PFSK-1 (cell line): ENCODE data around the gene TRABD2A.

ENCODE experiments used
- FOXP2 ChIP-seq: optimal IDR thresholded peaks from 2 replicates; pipeline ENCODE3; 2011; ENCODE audit warnings: borderline replicate concordance, control low read depth, inconsistent platforms; ENCODE audit not compliant: insufficient read depth; ENCODE audit errors: extremely low read length, extremely low read depth
- POLR2AphosphoS5 ChIP-seq: IDR thresholded peaks from 2 replicates; pipeline ENCODE4 v1.6.1; 2012; ENCODE audit warnings: low read depth, mild to moderate bottlenecking, control low read depth, low read length, moderate library complexity
- SIN3A ChIP-seq: IDR thresholded peaks from 2 replicates; pipeline ENCODE4 v1.6.1; 2012; ENCODE audit warnings: mild to moderate bottlenecking, low read length, moderate library complexity, borderline replicate concordance; ENCODE audit not compliant: insufficient read depth
- TAF1 ChIP-seq: IDR thresholded peaks from 2 replicates; pipeline ENCODE4 v1.6.1; 2012; ENCODE audit warnings: low read length, control low read depth, borderline replicate concordance; ENCODE audit not compliant: insufficient read depth
- TF ChIP-seq, protein P1 (sequence below), 2 experiments: IDR thresholded peaks; 2 replicates each; pipeline versions ENCODE4 v1.6.1 to v1.8.0; 2011 to 2012; ENCODE audit warnings: low read depth in 2 of 2, low read length in 2 of 2, control low read depth in 1 of 2, inconsistent platforms in 1 of 2, mild to moderate bottlenecking in 1 of 2, moderate library complexity in 1 of 2; ENCODE audit not compliant: insufficient read depth in 1 of 2

The TRABD2A gene

DNA sequence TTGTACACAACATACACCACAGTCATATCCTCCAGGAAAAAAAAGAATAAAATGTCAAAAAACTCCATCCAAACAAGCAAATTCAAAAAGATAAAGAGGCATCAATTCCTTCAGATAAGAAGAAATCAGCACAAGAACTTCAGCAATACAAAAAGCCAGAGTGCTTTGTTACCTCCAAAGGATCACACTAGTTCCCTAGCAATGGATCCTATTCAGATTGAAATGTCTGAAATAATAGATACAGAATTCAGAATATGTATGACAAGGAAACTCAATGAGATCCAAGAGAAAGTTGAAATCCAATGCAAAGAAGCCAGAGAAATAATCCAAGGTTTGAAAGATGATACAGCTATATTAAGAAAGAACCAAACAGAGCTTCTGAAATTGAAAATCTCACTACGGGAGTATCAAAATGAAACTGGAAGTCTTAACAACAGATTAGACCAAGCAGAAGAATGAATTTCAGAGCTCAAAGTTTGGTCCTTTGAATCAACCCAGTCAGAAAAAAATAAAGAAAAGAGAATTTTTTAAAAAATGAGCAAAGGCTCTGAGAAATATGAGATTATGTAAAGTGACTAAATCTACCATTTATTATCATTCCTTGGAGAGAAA lies 80.6 kb downstream of the TRABD2A start:
- TF ChIP-seq, protein P1, sequence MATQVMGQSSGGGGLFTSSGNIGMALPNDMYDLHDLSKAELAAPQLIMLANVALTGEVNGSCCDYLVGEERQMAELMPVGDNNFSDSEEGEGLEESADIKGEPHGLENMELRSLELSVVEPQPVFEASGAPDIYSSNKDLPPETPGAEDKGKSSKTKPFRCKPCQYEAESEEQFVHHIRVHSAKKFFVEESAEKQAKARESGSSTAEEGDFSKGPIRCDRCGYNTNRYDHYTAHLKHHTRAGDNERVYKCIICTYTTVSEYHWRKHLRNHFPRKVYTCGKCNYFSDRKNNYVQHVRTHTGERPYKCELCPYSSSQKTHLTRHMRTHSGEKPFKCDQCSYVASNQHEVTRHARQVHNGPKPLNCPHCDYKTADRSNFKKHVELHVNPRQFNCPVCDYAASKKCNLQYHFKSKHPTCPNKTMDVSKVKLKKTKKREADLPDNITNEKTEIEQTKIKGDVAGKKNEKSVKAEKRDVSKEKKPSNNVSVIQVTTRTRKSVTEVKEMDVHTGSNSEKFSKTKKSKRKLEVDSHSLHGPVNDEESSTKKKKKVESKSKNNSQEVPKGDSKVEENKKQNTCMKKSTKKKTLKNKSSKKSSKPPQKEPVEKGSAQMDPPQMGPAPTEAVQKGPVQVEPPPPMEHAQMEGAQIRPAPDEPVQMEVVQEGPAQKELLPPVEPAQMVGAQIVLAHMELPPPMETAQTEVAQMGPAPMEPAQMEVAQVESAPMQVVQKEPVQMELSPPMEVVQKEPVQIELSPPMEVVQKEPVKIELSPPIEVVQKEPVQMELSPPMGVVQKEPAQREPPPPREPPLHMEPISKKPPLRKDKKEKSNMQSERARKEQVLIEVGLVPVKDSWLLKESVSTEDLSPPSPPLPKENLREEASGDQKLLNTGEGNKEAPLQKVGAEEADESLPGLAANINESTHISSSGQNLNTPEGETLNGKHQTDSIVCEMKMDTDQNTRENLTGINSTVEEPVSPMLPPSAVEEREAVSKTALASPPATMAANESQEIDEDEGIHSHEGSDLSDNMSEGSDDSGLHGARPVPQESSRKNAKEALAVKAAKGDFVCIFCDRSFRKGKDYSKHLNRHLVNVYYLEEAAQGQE (IDR thresholded peaks at IDR 0.05; ENCODE audit: insufficient read depth in 1 of 2, low read depth in 2 of 2, low read length in 2 of 2), result no peak
- TF ChIP-seq SIN3A (no peak), FOXP2 (no peak), POLR2AphosphoS5 (no peak), TAF1 (no peak)

DNA sequence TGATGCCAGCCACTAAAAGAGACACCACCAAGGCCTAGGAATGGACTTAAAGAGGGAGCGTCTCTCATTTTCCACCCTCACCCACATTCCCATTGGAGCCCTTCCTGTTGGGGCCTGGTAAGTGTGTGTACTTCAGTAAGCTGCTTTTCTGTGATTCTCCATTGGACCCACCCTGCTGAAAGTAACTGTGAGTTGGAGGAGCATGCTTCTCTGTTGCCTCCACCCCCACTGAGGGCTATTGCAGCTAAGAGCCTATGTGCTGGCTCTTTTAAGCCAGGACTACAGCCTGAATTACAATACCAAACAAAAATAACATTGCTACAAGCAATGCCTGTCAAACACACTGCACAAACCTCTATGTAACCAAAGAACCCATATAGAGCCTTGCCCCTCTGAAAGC lies 81.1 kb downstream of the TRABD2A start:
- TF ChIP-seq POLR2AphosphoS5 (no peak), FOXP2 (no peak), SIN3A (no peak), TAF1 (no peak)
- TF ChIP-seq, protein P1 (IDR thresholded peaks at IDR 0.05; ENCODE audit: insufficient read depth in 1 of 2, low read depth in 2 of 2, low read length in 2 of 2), result no peak

DNA sequence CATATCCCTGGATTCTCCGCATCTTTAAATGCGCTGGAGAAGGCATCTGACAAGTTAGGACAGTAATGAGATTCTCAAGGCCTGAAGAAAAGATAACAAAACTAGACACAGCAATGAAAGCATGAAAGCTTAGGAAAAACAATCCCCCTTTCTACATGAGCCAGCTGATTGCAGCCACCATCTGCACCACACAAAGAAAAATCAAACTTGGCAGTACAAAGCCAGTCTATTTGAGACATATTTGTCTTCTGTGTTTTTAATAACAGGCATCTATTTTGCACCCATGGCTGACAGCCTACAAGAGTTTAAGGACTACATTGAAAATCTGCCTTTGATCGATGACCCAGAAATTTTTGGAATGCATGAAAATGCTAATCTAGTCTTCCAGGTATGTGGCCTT lies 83.6 kb downstream of the TRABD2A start:
- TF ChIP-seq POLR2AphosphoS5 (no peak), FOXP2 (no peak), TAF1 (no peak), SIN3A (no peak)
- TF ChIP-seq, protein P1 (IDR thresholded peaks at IDR 0.05; ENCODE audit: insufficient read depth in 1 of 2, low read depth in 2 of 2, low read length in 2 of 2), result no peak

DNA sequence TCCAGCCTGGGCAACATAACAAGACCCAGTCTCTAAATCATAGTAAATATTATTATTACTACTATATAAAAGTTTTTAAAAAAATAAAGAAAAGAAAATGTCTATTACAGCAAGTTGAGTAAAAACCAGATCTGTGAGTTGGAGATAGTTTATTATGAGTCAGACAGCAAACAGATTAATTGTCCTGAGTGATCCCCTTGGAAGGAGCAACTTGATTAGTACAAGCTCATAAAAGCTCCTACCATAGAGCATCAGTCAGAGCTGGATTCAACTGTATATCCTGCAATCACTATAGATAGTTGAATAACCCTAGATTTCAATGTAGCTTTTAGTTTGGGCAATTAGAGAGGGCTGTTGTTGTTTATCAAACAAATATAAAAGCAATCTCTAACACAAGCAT lies 84.1 kb downstream of the TRABD2A start:
- TF ChIP-seq TAF1 (no peak), FOXP2 (no peak), POLR2AphosphoS5 (no peak), SIN3A (no peak)
- TF ChIP-seq, protein P1 (IDR thresholded peaks at IDR 0.05; ENCODE audit: insufficient read depth in 1 of 2, low read depth in 2 of 2, low read length in 2 of 2), result no peak

DNA sequence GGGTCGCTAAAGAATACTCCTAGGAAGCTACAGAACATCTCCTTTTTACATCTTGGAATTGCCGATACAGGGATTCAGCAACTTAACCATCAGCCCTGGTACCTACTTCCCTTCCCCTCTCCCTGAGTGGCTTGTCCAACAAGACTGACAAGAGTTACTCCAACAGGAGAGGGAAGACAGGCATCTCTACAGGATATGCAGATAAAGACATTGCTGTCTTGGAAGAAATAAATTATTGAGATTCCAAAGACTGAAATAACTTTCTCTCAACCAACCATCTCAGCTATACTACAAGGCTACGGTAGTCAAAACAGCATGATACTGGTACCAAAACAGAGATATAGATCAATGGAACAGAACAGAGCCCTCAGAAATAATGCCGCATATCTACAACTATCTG lies 87.2 kb downstream of the TRABD2A start:
- TF ChIP-seq, protein P1 (IDR thresholded peaks at IDR 0.05; ENCODE audit: insufficient read depth in 1 of 2, low read depth in 2 of 2, low read length in 2 of 2), result no peak
- TF ChIP-seq TAF1, result no peak
